Neural progenitor cell (in vitro differentiated cells): ENCODE data around the gene ALKBH1.

Experiments
- CTCF ChIP-seq: fragments of 200-600 bp; sonication (generic); IDR thresholded peaks from 2 replicates; pipeline ENCODE4 v1.5.1; 2017; ENCODE audit warnings: antibody characterized with exemption, mild to moderate bottlenecking
- EZH2phosphoT487 ChIP-seq: fragments of 200-600 bp; sonication (generic); IDR thresholded peaks from 2 replicates; pipeline ENCODE4 v1.6.1; 2017; ENCODE audit warnings: antibody characterized with exemption

- TF ChIP-seq CTCF (no peak), EZH2phosphoT487 (no peak)
Observed at GRCh38 chr14:77667331-77667730, 40.5 kb downstream of the ALKBH1 start.
